WTC11 (cell line): ENCODE results near the gene ARHGAP45. TPM values are rescaled to one million over a fixed set of nuclear protein-coding genes. Genes with fewer than 3 reads are reported as not detected.

Experiments
- ATAC-seq: fragments of 200-7000 bp; cut with Tn5 transposase; 2 replicates; pipeline ENCODE4 v1.10.0; 2021; ENCODE audit warnings: mild to moderate bottlenecking, moderate library complexity
- CTCF ChIA-PET: fragments of 300-600 bp; sonication (Branson Sonifier 250); formaldehyde crosslinking; loops from one replicate; lab custom pipeline; 2021; ENCODE audit warnings: antibody characterized with exemption; lab: Charles Lee
- POLR2A ChIA-PET: fragments of 350-600 bp; sonication (Branson Sonifier 250); formaldehyde crosslinking; loops from one replicate; lab custom pipeline; 2021; ENCODE audit warnings: antibody characterized with exemption; lab: Charles Lee
- DNase-seq: peaks from one replicate; pipeline ENCODE4 v3.0.0; 2021; ENCODE audit warnings: low spot score
- H3K27ac Mint-ChIP-seq: 2 replicates; pipeline ENCODE4 v1.8.0; 2021; ENCODE audit warnings: mixed read lengths
- H3K27me3 Mint-ChIP-seq: 2 replicates; pipeline ENCODE4 v1.8.0; 2021; ENCODE audit warnings: low read depth, mild to moderate bottlenecking, moderate library complexity, mixed read lengths
- H3K36me3 Mint-ChIP-seq: 2 replicates; pipeline ENCODE4 v1.8.0; 2021; ENCODE audit warnings: mixed read lengths
- H3K4me1 Mint-ChIP-seq: 2 replicates; pipeline ENCODE4 v1.8.0; 2022; ENCODE audit warnings: mixed read lengths
- H3K4me3 Mint-ChIP-seq: 2 replicates; pipeline ENCODE4 v1.8.0; 2021; ENCODE audit warnings: mild to moderate bottlenecking, moderate library complexity, mixed read lengths
- H3K9me3 Mint-ChIP-seq: 2 replicates; pipeline ENCODE4 v1.8.0; 2021; ENCODE audit warnings: mixed read lengths
- AR ChIP-seq: fragments of 250-450 bp; sonication (Bioruptor Pico); IDR thresholded peaks from 2 replicates; pipeline ENCODE4 v1.9.0; 2021; ENCODE audit warnings: mild to moderate bottlenecking
- CDX4 ChIP-seq: fragments of 250-450 bp; sonication (Bioruptor Pico); IDR thresholded peaks from 2 replicates; pipeline ENCODE4 v1.9.0; 2021; ENCODE audit warnings: moderate library complexity, mild to moderate bottlenecking, inconsistent platforms, borderline replicate concordance
- ELF4 ChIP-seq: sonication (generic); formaldehyde crosslinking; IDR thresholded peaks from 2 replicates; pipeline ENCODE4 v1.8.1; 2022; ENCODE audit warnings: low read depth, mild to moderate bottlenecking, moderate library complexity, missing genetic modification reagents
- EMX1 ChIP-seq: fragments of 250-450 bp; sonication (Bioruptor Pico); IDR thresholded peaks from 2 replicates; pipeline ENCODE4 v1.8.0; 2021; ENCODE audit warnings: mild to moderate bottlenecking
- FOXJ3 ChIP-seq: sonication (generic); formaldehyde crosslinking; IDR thresholded peaks from 2 replicates; pipeline ENCODE4 v1.9.0; 2021; ENCODE audit warnings: missing genetic modification reagents, mild to moderate bottlenecking, borderline replicate concordance
- FOXP1 ChIP-seq: sonication (generic); formaldehyde crosslinking; IDR thresholded peaks from 2 replicates; pipeline ENCODE4 v1.8.0; 2022; ENCODE audit warnings: missing genetic modification reagents, mild to moderate bottlenecking, moderate library complexity, borderline replicate concordance
- HMGXB4 ChIP-seq: sonication (generic); formaldehyde crosslinking; IDR thresholded peaks from 2 replicates; pipeline ENCODE4 v1.8.1; 2023; ENCODE audit warnings: mild to moderate bottlenecking, moderate library complexity, missing genetic modification reagents
- IRF2 ChIP-seq: sonication (generic); formaldehyde crosslinking; IDR thresholded peaks from 2 replicates; pipeline ENCODE4 v1.8.0; 2022; ENCODE audit warnings: low read depth, missing genetic modification reagents, borderline replicate concordance
- JAZF1 ChIP-seq: fragments of 250-450 bp; sonication (Bioruptor Pico); IDR thresholded peaks from 2 replicates; pipeline ENCODE4 v1.9.0; 2021; ENCODE audit warnings: moderate library complexity, mild to moderate bottlenecking, inconsistent platforms
- NFE2L1 ChIP-seq: sonication (generic); formaldehyde crosslinking; IDR thresholded peaks from 2 replicates; pipeline ENCODE4 v1.8.1; 2023; ENCODE audit warnings: missing genetic modification reagents
- NR1H2 ChIP-seq: sonication (generic); formaldehyde crosslinking; IDR thresholded peaks from 2 replicates; pipeline ENCODE4 v1.9.0; 2021; ENCODE audit warnings: mild to moderate bottlenecking, moderate library complexity, missing genetic modification reagents
- NR2C2 ChIP-seq: sonication (generic); formaldehyde crosslinking; IDR thresholded peaks from 2 replicates; pipeline ENCODE4 v1.8.0; 2022; ENCODE audit warnings: mild to moderate bottlenecking, missing genetic modification reagents
- STAT6 ChIP-seq: sonication (generic); formaldehyde crosslinking; conservative IDR thresholded peaks from 2 replicates; pipeline ENCODE4 v1.8.1; 2023; ENCODE audit warnings: mild to moderate bottlenecking, low read depth, missing genetic modification reagents, moderate library complexity
- USF1 ChIP-seq: sonication (generic); formaldehyde crosslinking; IDR thresholded peaks from 2 replicates; pipeline ENCODE4 v1.8.0; 2022; ENCODE audit warnings: mild to moderate bottlenecking, missing genetic modification reagents
- USF2 ChIP-seq: sonication (generic); formaldehyde crosslinking; IDR thresholded peaks from 2 replicates; pipeline ENCODE4 v1.8.1; 2023; ENCODE audit warnings: mild to moderate bottlenecking, missing genetic modification reagents, moderate library complexity
- ZBTB43 ChIP-seq: sonication (generic); formaldehyde crosslinking; IDR thresholded peaks from 2 replicates; pipeline ENCODE4 v1.8.1; 2023; ENCODE audit warnings: mild to moderate bottlenecking, missing genetic modification reagents
- ZNF263 ChIP-seq: sonication (generic); formaldehyde crosslinking; IDR thresholded peaks from 2 replicates; pipeline ENCODE4 v1.8.1; 2022; ENCODE audit warnings: low read depth, mild to moderate bottlenecking, moderate library complexity, missing genetic modification reagents
- ZNF425 ChIP-seq: fragments of 250-450 bp; sonication (Bioruptor Pico); conservative IDR thresholded peaks from 2 replicates; pipeline ENCODE4 v1.9.0; 2021; ENCODE audit warnings: mild to moderate bottlenecking
- ZSCAN18 ChIP-seq: fragments of 250-450 bp; sonication (Bioruptor Pico); IDR thresholded peaks from 2 replicates; pipeline ENCODE4 v2.1.2; 2022; ENCODE audit warnings: mild to moderate bottlenecking, moderate library complexity
- total RNA-seq: library from RNA; stranded (reverse); gene quantifications from 3 replicates; pipeline ENCODE4 v1.2.3, GENCODE V29; 2021

Gene ARHGAP45
- total RNA-seq, 1 experiment from 2014 or later, result 40.9 TPM

- TF ChIP-seq CDX4 (no peak), ZSCAN18 (no peak), ZNF263 (CRISPR knock-in tag) (no peak), FOXJ3 (CRISPR knock-in tag) (no peak), ZNF425 (CRISPR knock-in tag) (no peak), USF1 (CRISPR knock-in tag) (no peak), NR1H2 (CRISPR knock-in tag) (no peak), ZBTB43 (CRISPR knock-in tag) (no peak), USF2 (CRISPR knock-in tag) (no peak), EMX1 (CRISPR knock-in tag) (no peak), STAT6 (no peak), IRF2 (CRISPR knock-in tag) (no peak), HMGXB4 (no peak), FOXP1 (no peak), NR2C2 (CRISPR knock-in tag) (no peak), JAZF1 (CRISPR knock-in tag) (no peak), NFE2L1 (no peak), ELF4 (CRISPR knock-in tag) (no peak), AR (no peak)
- TF ChIP-seq, all 79 proteins: peak for 0
- ChIA-PET CTCF (interaction anchor here (0.6 to 7.5 kb wide), 29 partner anchors 8 to 205 kb away, joined by 3 to 109 read pairs (median 6); partner anchors contain the start of genes ABCA7, ATP5F1D, CIRBP and CNN2), POLR2A (interaction anchor here (0.5 to 2.1 kb wide), 8 partner anchors 12 to 276 kb away, joined by 3 to 9 read pairs (median 4); partner anchors contain the start of genes CIRBP and CNN2)
- Mint-ChIP-seq H3K4me1 (peaks cover 17% of the 10 kb centered on the region), H3K27me3 (peaks cover 26% of the 10 kb centered on the region), H3K36me3 (peaks cover 7% of the 10 kb centered on the region), H3K27ac (no peak overlapping the region; the same call in 1 of the 2 replicates), H3K9me3 (0 out of 2 replicates have a peak, but pooled peaks cover 4% of the 10 kb centered on the region), H3K4me3 (peak overlapping the region; percentile 65)
- DNase-seq (peak; percentile 74), ATAC-seq (peak; percentile 48)
Observed at GRCh38 chr19:1063909-1064660, 2.9 kb upstream of the ARHGAP45 start.
